HepG2 (cell line): Measurements from ENCODE around the gene DHX34. TPM values are rescaled to one million over a fixed set of nuclear protein-coding genes. Genes with fewer than 3 reads are reported as not detected.

ENCODE experiments used
- BCL6 ChIP-seq: IDR thresholded peaks from 2 replicates; pipeline ENCODE4 v1.6.1; 2016; ENCODE audit warnings: missing genetic modification reagents, missing compliant biosample characterization
- CERS6 ChIP-seq: sonication (generic); formaldehyde crosslinking; IDR thresholded peaks from 2 replicates; pipeline ENCODE4 v1.5.0; 2020; ENCODE audit warnings: missing genetic modification reagents
- FOXK2 ChIP-seq: fragments of 450-650 bp; IDR thresholded peaks from 2 replicates; pipeline ENCODE4 v1.6.1; 2016
- MTA1 ChIP-seq: sonication (generic); formaldehyde crosslinking; IDR thresholded peaks from 2 replicates; pipeline ENCODE4 v1.4.0; 2020; ENCODE audit warnings: missing genetic modification reagents, mild to moderate bottlenecking, borderline replicate concordance
- NR2C2 ChIP-seq: sonication (generic); formaldehyde crosslinking; IDR thresholded peaks from 2 replicates; pipeline ENCODE4 v1.4.0; 2020; ENCODE audit warnings: missing genetic modification reagents, mild to moderate bottlenecking, moderate library complexity, borderline replicate concordance
- PAX8 ChIP-seq: sonication (generic); formaldehyde crosslinking; IDR thresholded peaks from 2 replicates; pipeline ENCODE4 v1.8.0; 2022; ENCODE audit warnings: mild to moderate bottlenecking, missing genetic modification reagents, borderline replicate concordance
- PCBP1 ChIP-seq: fragments of 200-400 bp; formaldehyde crosslinking; IDR thresholded peaks from 2 replicates; pipeline ENCODE4 v1.6.1; 2017; ENCODE audit warnings: mild to moderate bottlenecking, low read depth, low read length, borderline replicate concordance
- RFX5 ChIP-seq: IDR thresholded peaks from 2 replicates; pipeline ENCODE4 v1.6.1; 2011; ENCODE audit warnings: low read depth, low read length, improper control_type of control experiment
- SETDB1 ChIP-seq: sonication (generic); formaldehyde crosslinking; IDR thresholded peaks from 2 replicates; pipeline ENCODE4 v1.5.1; 2020; ENCODE audit warnings: missing genetic modification reagents, mild to moderate bottlenecking, borderline replicate concordance
- YEATS2 ChIP-seq: sonication (generic); formaldehyde crosslinking; IDR thresholded peaks from 2 replicates; pipeline ENCODE4 v1.4.0; 2020; ENCODE audit warnings: missing genetic modification reagents, borderline replicate concordance
- ZBTB37 ChIP-seq: sonication (generic); formaldehyde crosslinking; IDR thresholded peaks from 2 replicates; pipeline ENCODE4 v1.4.0; 2020; ENCODE audit warnings: mild to moderate bottlenecking, missing genetic modification reagents
- ZGPAT ChIP-seq: IDR thresholded peaks from 2 replicates; pipeline ENCODE4 v1.6.1; 2016; ENCODE audit warnings: mild to moderate bottlenecking
- ZNF251 ChIP-seq: sonication (generic); formaldehyde crosslinking; IDR thresholded peaks from 2 replicates; pipeline ENCODE4 v1.9.0; 2021; ENCODE audit warnings: mild to moderate bottlenecking, missing genetic modification reagents
- ZNF431 ChIP-seq: sonication (generic); formaldehyde crosslinking; IDR thresholded peaks from 2 replicates; pipeline ENCODE4 v1.9.0; 2022; ENCODE audit warnings: missing genetic modification reagents, low read depth, mild to moderate bottlenecking, borderline replicate concordance
- ZNF614 ChIP-seq: IDR thresholded peaks from 2 replicates; pipeline ENCODE4 v1.6.1; 2018; ENCODE audit warnings: missing biosample characterization, missing genetic modification reagents, inconsistent platforms, borderline replicate concordance
- ZNF687 ChIP-seq: sonication (generic); formaldehyde crosslinking; IDR thresholded peaks from 2 replicates; pipeline ENCODE4 v1.5.1; 2020; ENCODE audit warnings: mild to moderate bottlenecking, missing genetic modification reagents, moderate library complexity
- ZSCAN31 ChIP-seq: sonication (generic); formaldehyde crosslinking; IDR thresholded peaks from 2 replicates; pipeline ENCODE4 v1.5.0; 2020; ENCODE audit warnings: low read depth, mild to moderate bottlenecking, missing genetic modification reagents
- polyA plus RNA-seq, 8 experiments: library from polyadenylated mRNA; depleted of rRNA in 3 of 8; stranded (reverse) in 7 of 8; unstranded in 1 of 8; fragments of >200 nt; fragmentation: Illumina TruSeq in 4 of 8; extraction: Trizol in 4 of 8; gene quantifications; 2 replicates each; pipeline versions ENCODE4 v1.2.1 to v1.2.3, GENCODE V29; 2011 to 2016; ENCODE audit warnings: low read depth in 4 of 8, missing spikeins in 1 of 8, mixed read lengths in 1 of 8; ENCODE audit not compliant: insufficient read depth in 1 of 8
- total RNA-seq, 5 experiments: library from RNA; depleted of rRNA; stranded (reverse); fragments of >200 nt; fragmentation: Illumina TruSeq; extraction: Trizol; gene quantifications; 2 replicates each; pipeline ENCODE4 v1.2.3, GENCODE V29; 2016; ENCODE audit warnings: low read depth in 1 of 5

The DHX34 gene
- total and polyA plus RNA-seq, 2 of the 13 experiments (the other 11 are each of a cell fraction or from before 2014, with no cell fraction given), result 9.2 to 12.0 TPM

- peak; percentile 25; the same call in 1 of the 2 replicates for TF ChIP-seq ZNF687 (CRISPR knock-in tag)
- TF ChIP-seq ZSCAN31 (CRISPR knock-in tag), result peak; percentile 86; the same call in 1 of the 2 replicates
- TF ChIP-seq ZNF431, result peak; percentile 23; the same call in 1 of the 2 replicates
- TF ChIP-seq SETDB1 (CRISPR knock-in tag), result no peak
- no peak for TF ChIP-seq ZNF251 (CRISPR knock-in tag)
- TF ChIP-seq ZNF614, result peak; percentile 87; the same call in 1 of the 2 replicates
- TF ChIP-seq CERS6 (CRISPR knock-in tag), result no peak
- TF ChIP-seq PCBP1, result no peak
- no peak for TF ChIP-seq PAX8 (CRISPR knock-in tag)
- 0 out of 2 replicates have a peak, but pooled peaks have one; percentile 26 for TF ChIP-seq ZBTB37 (CRISPR knock-in tag)
- peak; percentile 81; the same call in 1 of the 2 replicates for TF ChIP-seq YEATS2 (CRISPR knock-in tag)
- TF ChIP-seq BCL6 (CRISPR knock-in tag), result peak; percentile 85
- TF ChIP-seq MTA1 (CRISPR knock-in tag), result peak; percentile 51; the same call in 1 of the 2 replicates
- TF ChIP-seq ZGPAT (CRISPR knock-in tag), result peak; percentile 74
- TF ChIP-seq RFX5, result peak; percentile 55; the same call in 1 of the 2 replicates
- no peak for TF ChIP-seq FOXK2
- TF ChIP-seq NR2C2, result peak; percentile 76
Observed at GRCh38 chr19:47315125-47315821, 33.8 kb upstream of the DHX34 start (continued).
